ENCODE results near the gene CEMIP. TPM values are rescaled to one million over a fixed set of nuclear protein-coding genes. Genes with fewer than 3 reads are reported as not detected.

The CEMIP gene
- total RNA-seq, 3 donors from 2014 or later = under 0.01 to 0.66 (median 0.59) TPM

DNA sequence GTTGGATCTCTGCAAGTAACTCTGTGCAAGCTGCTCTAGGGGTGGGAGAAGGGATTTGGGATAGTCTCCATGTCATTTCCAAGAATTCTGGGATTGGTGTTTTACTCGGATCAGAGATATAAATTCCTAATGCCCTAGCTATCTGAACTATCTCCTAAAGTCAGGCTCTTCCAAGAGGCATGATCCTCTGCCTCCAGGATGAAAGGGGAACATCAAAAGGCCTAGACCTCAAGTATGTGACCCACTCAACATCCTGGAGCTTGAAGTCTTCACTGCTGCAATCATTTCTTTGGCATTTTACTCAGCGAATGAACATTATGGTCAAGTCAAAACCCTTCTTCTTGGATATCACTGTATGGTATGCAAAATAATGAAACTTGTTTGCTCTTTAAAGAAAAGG is 104.5 kb downstream of the CEMIP start:
- no peak for DNase-seq (ENCODE audit: low spot score in 2 of 2)
- Histone ChIP-seq H3K9me3 (no peaks in the 10 kb centered on the region), H3K4me3 (no peak overlapping the region), H3K4me1 (no peaks in the 10 kb centered on the region), H3K27ac (no peak overlapping the region), H3K36me3 (no peaks in the 10 kb centered on the region), H3K27me3 (peaks cover 0 to 4% of the 10 kb centered on the region in 2 donors)
- intact Hi-C loops (cut with DNase I; ENCODE audit: low total_unique reads) = no loop called here
- TF ChIP-seq, protein P1, sequence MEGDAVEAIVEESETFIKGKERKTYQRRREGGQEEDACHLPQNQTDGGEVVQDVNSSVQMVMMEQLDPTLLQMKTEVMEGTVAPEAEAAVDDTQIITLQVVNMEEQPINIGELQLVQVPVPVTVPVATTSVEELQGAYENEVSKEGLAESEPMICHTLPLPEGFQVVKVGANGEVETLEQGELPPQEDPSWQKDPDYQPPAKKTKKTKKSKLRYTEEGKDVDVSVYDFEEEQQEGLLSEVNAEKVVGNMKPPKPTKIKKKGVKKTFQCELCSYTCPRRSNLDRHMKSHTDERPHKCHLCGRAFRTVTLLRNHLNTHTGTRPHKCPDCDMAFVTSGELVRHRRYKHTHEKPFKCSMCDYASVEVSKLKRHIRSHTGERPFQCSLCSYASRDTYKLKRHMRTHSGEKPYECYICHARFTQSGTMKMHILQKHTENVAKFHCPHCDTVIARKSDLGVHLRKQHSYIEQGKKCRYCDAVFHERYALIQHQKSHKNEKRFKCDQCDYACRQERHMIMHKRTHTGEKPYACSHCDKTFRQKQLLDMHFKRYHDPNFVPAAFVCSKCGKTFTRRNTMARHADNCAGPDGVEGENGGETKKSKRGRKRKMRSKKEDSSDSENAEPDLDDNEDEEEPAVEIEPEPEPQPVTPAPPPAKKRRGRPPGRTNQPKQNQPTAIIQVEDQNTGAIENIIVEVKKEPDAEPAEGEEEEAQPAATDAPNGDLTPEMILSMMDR (IDR thresholded peaks at IDR 0.05) = no peak
- TF ChIP-seq POLR2AphosphoS5 (IDR thresholded peaks at IDR 0.05) (no peak), POLR2A (IDR thresholded peaks at IDR 0.05) (no peak)

DNA sequence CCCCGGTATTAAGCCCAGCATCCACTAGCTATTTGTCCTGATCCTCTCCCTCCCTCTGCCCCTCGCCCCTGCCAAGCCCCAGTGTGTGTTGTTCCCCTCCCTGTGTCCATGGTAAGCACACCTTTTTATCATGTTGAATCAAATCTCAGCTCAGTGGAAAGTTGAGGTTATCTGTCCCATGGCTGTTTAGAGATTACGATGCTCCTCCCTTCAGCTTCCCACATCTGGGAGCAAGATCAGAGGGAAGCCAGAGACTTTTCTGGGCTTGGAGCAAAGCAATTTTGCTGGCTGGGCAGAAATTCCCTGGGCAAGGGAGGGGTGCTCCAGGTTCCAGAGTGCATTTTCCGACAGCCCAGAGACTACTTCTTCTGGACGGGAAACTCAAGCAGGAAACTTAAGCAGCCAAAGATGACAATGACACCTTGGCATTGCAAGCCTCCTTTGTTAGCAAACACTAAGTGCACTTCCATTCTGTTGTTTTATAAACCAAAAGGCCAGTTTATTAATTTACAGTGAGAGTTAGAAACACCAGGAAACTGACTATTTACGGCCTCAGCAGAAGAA is 105.9 kb downstream of the CEMIP start:
- TF ChIP-seq POLR2AphosphoS5 (IDR thresholded peaks at IDR 0.05) (no peak), POLR2A (IDR thresholded peaks at IDR 0.05) (no peak)
- TF ChIP-seq, protein P1 (IDR thresholded peaks at IDR 0.05) = no peak
- H3K27ac ChIP-seq = no peak overlapping the region
- intact Hi-C loops (cut with DNase I; ENCODE audit: low total_unique reads) = no loop called here
- no peaks in the 10 kb centered on the region for H3K4me1 ChIP-seq
- no peaks in the 10 kb centered on the region for H3K36me3 ChIP-seq
- H3K9me3 ChIP-seq = no peaks in the 10 kb centered on the region
- H3K27me3 ChIP-seq = peaks cover 0 to 4% of the 10 kb centered on the region in 2 donors
- DNase-seq (ENCODE audit: low spot score in 2 of 2) = no peak
- H3K4me3 ChIP-seq = no peak overlapping the region

DNA sequence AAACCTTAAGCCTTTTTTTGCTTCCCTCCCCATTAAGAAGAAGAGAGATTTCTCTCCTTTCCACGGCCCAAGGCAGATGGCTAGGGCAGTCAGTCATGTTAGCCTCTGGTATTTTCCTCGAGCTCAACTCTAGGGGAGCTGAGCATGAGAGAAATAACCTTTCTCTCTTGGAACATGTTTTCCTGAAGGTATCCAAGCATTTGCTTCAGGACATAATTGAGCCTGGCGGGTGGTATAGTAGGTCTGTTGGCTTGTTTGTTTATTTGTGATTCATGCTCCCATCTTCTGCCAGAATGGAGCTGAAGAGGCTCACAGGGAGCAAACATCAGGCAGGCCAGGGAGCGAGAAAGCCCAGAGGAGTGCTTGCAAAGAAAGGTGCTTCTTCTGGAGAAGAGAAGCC is 108.0 kb downstream of the CEMIP start:
- DNase-seq (ENCODE audit: low spot score in 2 of 2) = no peak
- Histone ChIP-seq H3K27ac (no peak overlapping the region), H3K4me3 (no peak overlapping the region), H3K9me3 (no peaks in the 10 kb centered on the region), H3K27me3 (peaks cover 0 to 4% of the 10 kb centered on the region in 2 donors), H3K36me3 (no peaks in the 10 kb centered on the region), H3K4me1 (no peaks in the 10 kb centered on the region)
- no peak for TF ChIP-seq POLR2AphosphoS5 (IDR thresholded peaks at IDR 0.05)
- TF ChIP-seq, protein P1 (IDR thresholded peaks at IDR 0.05) = no peak
- intact Hi-C loops (cut with DNase I; ENCODE audit: low total_unique reads) = no loop called here

DNA sequence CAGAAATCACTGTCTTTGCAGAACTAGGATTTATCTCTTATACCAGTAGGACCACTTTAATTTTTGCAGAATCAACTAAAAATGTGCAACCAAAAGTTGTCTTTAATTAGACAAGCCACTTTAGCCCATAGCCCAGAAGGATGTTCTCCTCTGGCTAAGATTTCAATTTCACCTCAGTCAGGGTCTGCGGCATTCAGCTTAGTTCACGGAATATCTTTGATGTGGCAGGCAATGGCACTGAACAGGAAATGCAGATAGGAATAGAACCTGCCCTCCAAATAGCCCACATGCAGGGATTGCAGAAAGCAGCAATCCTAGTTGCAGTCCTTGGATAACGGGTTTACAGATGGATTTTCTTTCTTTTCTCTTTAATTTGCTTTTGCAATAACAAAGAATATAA is 109.7 kb downstream of the CEMIP start:
- Histone ChIP-seq H3K27me3 (peaks cover 0 to 4% of the 10 kb centered on the region in 2 donors), H3K9me3 (no peaks in the 10 kb centered on the region), H3K4me3 (no peak overlapping the region), H3K36me3 (no peaks in the 10 kb centered on the region), H3K27ac (no peak overlapping the region), H3K4me1 (no peaks in the 10 kb centered on the region)
- DNase-seq (ENCODE audit: low spot score in 2 of 2) = no peak
- intact Hi-C loops (cut with DNase I; ENCODE audit: low total_unique reads) = no loop called here
- no peak for TF ChIP-seq POLR2A (IDR thresholded peaks at IDR 0.05)
- no peak for TF ChIP-seq POLR2AphosphoS5 (IDR thresholded peaks at IDR 0.05)
- TF ChIP-seq, protein P1 (IDR thresholded peaks at IDR 0.05) = no peak

DNA sequence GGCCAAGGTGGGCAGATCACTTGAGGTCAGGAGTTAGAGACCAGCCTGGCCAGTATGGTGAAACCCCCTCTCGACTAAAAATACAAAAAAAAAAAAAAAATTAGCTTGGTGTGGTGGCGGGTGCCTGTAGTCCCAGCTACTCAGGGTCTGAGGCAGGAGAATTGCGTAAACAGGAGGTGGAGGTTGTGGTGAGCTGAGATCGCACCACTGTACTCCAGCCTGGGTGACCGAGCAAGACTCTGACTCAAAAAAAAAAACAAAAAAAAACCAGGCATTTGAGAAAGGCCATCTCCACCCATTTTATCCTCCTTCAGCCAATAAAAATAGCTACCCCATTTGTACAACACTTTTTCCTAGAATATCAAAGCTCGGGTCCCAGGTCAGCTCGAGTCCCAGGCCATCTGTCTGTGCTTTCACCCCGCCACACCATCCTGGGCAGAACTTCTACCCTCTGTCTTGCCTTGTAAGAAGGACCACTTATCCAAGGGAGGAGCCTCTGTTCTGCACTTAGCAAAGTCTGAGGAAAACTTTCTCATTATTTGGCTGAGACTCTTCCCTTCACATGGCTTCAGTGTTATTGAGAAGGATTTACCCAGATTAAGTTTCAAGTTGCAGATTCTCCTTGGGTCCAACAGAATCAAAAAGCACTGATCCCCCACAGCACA is 111.3 kb downstream of the CEMIP start:
- Histone ChIP-seq H3K27ac (no peak overlapping the region), H3K4me1 (no peaks in the 10 kb centered on the region), H3K4me3 (no peak overlapping the region), H3K36me3 (no peaks in the 10 kb centered on the region), H3K9me3 (no peaks in the 10 kb centered on the region), H3K27me3 (no peaks in the 10 kb centered on the region)
- intact Hi-C loops (cut with DNase I; ENCODE audit: low total_unique reads) = no loop called here
- TF ChIP-seq POLR2A (IDR thresholded peaks at IDR 0.05) (no peak), POLR2AphosphoS5 (IDR thresholded peaks at IDR 0.05) (no peak)
- TF ChIP-seq, protein P1 (IDR thresholded peaks at IDR 0.05) = no peak
- DNase-seq (ENCODE audit: low spot score in 2 of 2) = no peak

All from breast epithelium (tissue), 4 donors.